Heart left ventricle (tissue), 16 donors: Measurements from ENCODE around the gene RPTOR. TPM values are rescaled to one million over a fixed set of nuclear protein-coding genes. Genes with fewer than 3 reads are reported as not detected.

Experiments
- ATAC-seq, 4 donors: fragments of 200-7000 bp; cut with Tn5 transposase; one replicate each; pipeline ENCODE4 v1.9.1; 2020 to 2022; ENCODE audit warnings: moderate library complexity in 4 of 4, mild to moderate bottlenecking in 3 of 4, moderate number of reproducible peaks in 1 of 4
- DNase-seq, 5 donors: peaks; one replicate each; pipeline ENCODE4 v3.0.0-alpha.2; 2020
- H3K27ac ChIP-seq, 12 donors: fragments of 200-600 bp; sonication (generic) in 4 of 12; one replicate each; pipeline versions ENCODE4 v1.5.0 to v1.8.0; 2016 to 2022; ENCODE audit warnings: mild to moderate bottlenecking in 2 of 12
- H3K27me3 ChIP-seq, 9 donors: fragments of 200-600 bp; sonication (generic) in 2 of 9; one replicate each; pipeline versions ENCODE4 v1.5.1 to v1.8.0; 2016 to 2022; ENCODE audit warnings: mild to moderate bottlenecking in 3 of 9
- H3K36me3 ChIP-seq, 9 donors: fragments of 200-600 bp; sonication (generic) in 2 of 9; one replicate each; pipeline versions ENCODE4 v1.5.0 to v1.8.0; 2018 to 2022; ENCODE audit warnings: mild to moderate bottlenecking in 2 of 9
- H3K4me1 ChIP-seq, 12 donors: fragments of 200-600 bp; sonication (generic) in 4 of 12; one replicate each; pipeline versions ENCODE4 v1.5.0 to v1.8.0; 2016 to 2022; ENCODE audit warnings: mild to moderate bottlenecking in 3 of 12
- H3K4me3 ChIP-seq, 12 donors: fragments of 200-600 bp; sonication (generic) in 4 of 12; one replicate each; pipeline versions ENCODE4 v1.5.0 to v1.8.0; 2017 to 2022; ENCODE audit warnings: mild to moderate bottlenecking in 9 of 12, moderate library complexity in 4 of 12
- H3K9me3 ChIP-seq, 12 donors: fragments of 200-600 bp; sonication (generic) in 4 of 12; one replicate each; pipeline versions ENCODE4 v1.5.0 to v1.8.0; 2016 to 2022; ENCODE audit warnings: mild to moderate bottlenecking in 1 of 12
- CTCF ChIP-seq, 12 donors: fragments of 200-600 bp; sonication (generic) in 4 of 12; IDR thresholded peaks; one replicate each; pipeline versions ENCODE4 v1.5.0 to v1.8.0; 2018 to 2022; ENCODE audit warnings: antibody characterized with exemption in 12 of 12, mild to moderate bottlenecking in 5 of 12
- POLR2A ChIP-seq, 2 donors: fragments of 450-650 bp; IDR thresholded peaks; one replicate each; pipeline ENCODE4 v1.6.1; 2017; ENCODE audit warnings: antibody characterized with exemption in 2 of 2, mild to moderate bottlenecking in 2 of 2, moderate library complexity in 2 of 2
- WGBS, 4 donors: extraction: QIAGEN DNeasy Blood & Tissue Kit in 2 of 4; methylation state at CpG; one replicate each; pipeline versions ENCODE4 v1.1.5 to v1.1.7; 2013 to 2018; 5-methylcytosine and 5-hydroxymethylcytosine counted together
- intact Hi-C, 10 donors: fragments of 100-400 bp; cut with DNase I; formaldehyde crosslinking; loops; one replicate each; pipeline versions ENCODE4 v1.11.1 to v1.14.2; 2022
- polyA plus RNA-seq, 2 donors: library from polyadenylated mRNA; stranded (reverse); fragments of 200-250 nt; gene quantifications; one replicate each; pipeline ENCODE4 v1.2.3, GENCODE V29; 2013
- total RNA-seq, 9 donors: library from RNA; depleted of rRNA in 2 of 9; stranded (reverse); fragments of >200 nt in 2 of 9; fragmentation: NEBNext Ultra II Directional in 3 of 9; extraction: Animal tissue kit (Norgen Biotek cat#: 25700) in 3 of 9; gene quantifications; one replicate each; pipeline versions ENCODE4 v1.1.0 to v1.2.4, GENCODE V29; 2016 to 2023
- donor health status: ischemic (EF 13 %, LVEDD 7.1; RV severe dilation, severe dysfunction).
- donor health status: healthy with polysubstance abuse.
- donor health status: DM: no; HTN: yes; CAD: no.
- donor health status: DM: no; HTN: no; CAD: no.
- donor health status: ischemic (EF 25% LVEDD 6.9; RV normal size, moderate dysfunction).
- donor health status: ischemic (EF 25% LVEDD 5.7; RV mildly dilated, moderate dysfunction).
- donor health status: healthy.
- donor health status: DM: yes; HTN: yes; CAD: no.
- donor health status: ischemic (EF 35%, LVEDD 5.7; RV mildly dilated, moderate dysfunction).
- donor health status: nonischemic (EF 11% LVEDD 7.7; RV severe dilation, severe dysfunction).
- donor health status: DM: yes; HTN: yes; CAD: no.
- donor health status: PGD.
- donor health status: ischemic (EF 29% LVEDD 5.4; RV normal size, mild dysfunction).
- donor health status: nonischemic (EF 23%, LVEDD 6.1; RV moderate dilation, normal function).

Gene RPTOR
- total and polyA plus RNA-seq, 11 donors: 14.7 to 31.7 (median 26.0) TPM

GRCh38 chr17:80511222-80512180 is 33.1 kb upstream of the RPTOR start:
- Histone ChIP-seq H3K27ac (no peak overlapping the region), H3K27me3 (peaks cover 0 to 43% (median 9%) of the 10 kb centered on the region in 9 donors), H3K36me3 (no peaks in the 10 kb centered on the region), H3K9me3 (no peaks in the 10 kb centered on the region), H3K4me1 (peaks cover 0 to 3% (median 0%) of the 10 kb centered on the region in 12 donors), H3K4me3 (no peak overlapping the region)
- DNase-seq: no peak
- intact Hi-C loops: no loop called here
- peak in 1 of 4 donors; percentile 17 for ATAC-seq
- 37 to 42% (median 38%) methylated on average over 16 to 18 of the region's 18 CpGs for WGBS, 4 donors
- no peak for TF ChIP-seq POLR2A (IDR thresholded peaks at IDR 0.05)
- TF ChIP-seq CTCF (IDR thresholded peaks at IDR 0.05): peak in 1 of 12 donors; percentile 10

GRCh38 chr17:80512233-80512632 is 32.4 kb upstream of the RPTOR start:
- H3K27ac ChIP-seq: no peak overlapping the region
- no peaks in the 10 kb centered on the region for H3K36me3 ChIP-seq
- no peak for TF ChIP-seq CTCF (IDR thresholded peaks at IDR 0.05)
- TF ChIP-seq POLR2A (IDR thresholded peaks at IDR 0.05): no peak
- intact Hi-C loops: no loop called here
- H3K9me3 ChIP-seq: no peaks in the 10 kb centered on the region
- no peak for DNase-seq
- H3K27me3 ChIP-seq: peaks cover 0 to 35% (median 7%) of the 10 kb centered on the region in 9 donors
- WGBS, 4 donors: 73 to 85% (median 82%) methylated on average over 11 to 15 of the region's 15 CpGs
- H3K4me3 ChIP-seq: no peak overlapping the region
- no peak for ATAC-seq
- H3K4me1 ChIP-seq: peaks cover 0 to 3% (median 0%) of the 10 kb centered on the region in 12 donors

GRCh38 chr17:80513201-80513600 is 31.4 kb upstream of the RPTOR start:
- 90 to 93% (median 91%) methylated on average over 16 of the region's 16 CpGs for WGBS, 4 donors

More at GRCh38 chr17:80513201-80513600, 31.4 kb upstream of the RPTOR start:
- intact Hi-C loops: no loop called here
- TF ChIP-seq CTCF (IDR thresholded peaks at IDR 0.05): no peak
- TF ChIP-seq POLR2A (IDR thresholded peaks at IDR 0.05): no peak
- H3K36me3 ChIP-seq: no peaks in the 10 kb centered on the region
- ATAC-seq (no peak), DNase-seq (no peak)
- H3K27ac ChIP-seq: no peak overlapping the region
- H3K27me3 ChIP-seq: peaks cover 0 to 28% (median 7%) of the 10 kb centered on the region in 9 donors
- peaks cover 0 to 3% (median 0%) of the 10 kb centered on the region in 12 donors for H3K4me1 ChIP-seq
- H3K9me3 ChIP-seq: no peaks in the 10 kb centered on the region
- H3K4me3 ChIP-seq: no peak overlapping the region
